Neural cell (in vitro differentiated cells): ENCODE measurements around the gene ASF1B. TPM values are rescaled to one million over a fixed set of nuclear protein-coding genes. Genes with fewer than 3 reads are reported as not detected.

Experiments used
- H2AFZ ChIP-seq: fragments of 200-600, 300-800 bp; sonication (generic), shearing (Covaris generic); 2 replicates; pipeline ENCODE4 v1.6.0; 2014; ENCODE audit warnings: low read depth, mild to moderate bottlenecking, antibody characterized with exemption, low read length, moderate library complexity
- H3F3A ChIP-seq: fragments of 200-600 bp; shearing (Covaris generic); 2 replicates; pipeline ENCODE4 v1.6.1; 2016; ENCODE audit warnings: mild to moderate bottlenecking, moderate library complexity, mixed read lengths, antibody characterized with exemption, low read length; ENCODE audit not compliant: insufficient read depth, poor library complexity, severe bottlenecking
- H3K27ac ChIP-seq: fragments of 200-600, 300-800 bp; sonication (generic), shearing (Covaris generic); 2 replicates; pipeline ENCODE4 v1.5.1; 2014; ENCODE audit warnings: mild to moderate bottlenecking, low read length, moderate library complexity
- H3K27me3 ChIP-seq: fragments of 300-800, 200-600 bp; sonication (generic), shearing (Covaris generic); 2 replicates; pipeline ENCODE4 v1.6.0; 2014; ENCODE audit warnings: mild to moderate bottlenecking, low read depth, low read length, moderate library complexity; ENCODE audit not compliant: insufficient read depth
- H3K36me3 ChIP-seq: fragments of 300-800, 200-600 bp; sonication (generic), shearing (Covaris generic); 2 replicates; pipeline ENCODE4 v1.5.1; 2014; ENCODE audit warnings: mild to moderate bottlenecking, antibody characterized with exemption, low read length, moderate library complexity; ENCODE audit not compliant: insufficient read depth
- H3K4me2 ChIP-seq: fragments of 300-800, 200-600 bp; sonication (generic), shearing (Covaris generic); 2 replicates; pipeline ENCODE4 v1.6.0; 2014; ENCODE audit warnings: mild to moderate bottlenecking, low read length
- H3K4me3 ChIP-seq: fragments of 300-800, 200-600 bp; sonication (generic), shearing (Covaris generic); 2 replicates; pipeline ENCODE4 v1.5.1; 2014; ENCODE audit warnings: mild to moderate bottlenecking, low read length, moderate library complexity
- H3K79me2 ChIP-seq: fragments of 200-600 bp; shearing (Covaris generic); replicated peaks from 2 replicates; pipeline ENCODE4 v1.6.0; 2014; ENCODE audit warnings: mild to moderate bottlenecking, low read length, moderate library complexity; ENCODE audit not compliant: insufficient read depth
- H3K9ac ChIP-seq: fragments of 300-800, 200-600 bp; sonication (generic), shearing (Covaris generic); 2 replicates; pipeline ENCODE4 v1.6.1; 2016; ENCODE audit warnings: mild to moderate bottlenecking, low read length, mixed read lengths
- H3K9me2 ChIP-seq: fragments of 200-600 bp; shearing (Covaris generic); 2 replicates; pipeline ENCODE4 v1.6.1; 2016; ENCODE audit warnings: mild to moderate bottlenecking, low read length, mixed read lengths; ENCODE audit not compliant: insufficient read depth
- H3K9me3 ChIP-seq: fragments of 200-600, 300-800 bp; sonication (generic), shearing (Covaris generic); 2 replicates; pipeline ENCODE4 v1.6.1; 2016; ENCODE audit warnings: mild to moderate bottlenecking, mixed run types, low read length, moderate library complexity, mixed read lengths
- H4K20me1 ChIP-seq: fragments of 200-600 bp; shearing (Covaris generic); 2 replicates; pipeline ENCODE4 v1.6.1; 2016; ENCODE audit warnings: mild to moderate bottlenecking, mixed run types; ENCODE audit not compliant: insufficient read depth
- CTCF ChIP-seq: fragments of 450-650 bp; IDR thresholded peaks from 2 replicates; pipeline ENCODE4 v1.5.1; 2014; ENCODE audit warnings: antibody characterized with exemption, mild to moderate bottlenecking, moderate library complexity; ENCODE audit not compliant: poor library complexity, severe bottlenecking
- EP300 ChIP-seq: fragments of 450-650 bp; conservative IDR thresholded peaks from 2 replicates; pipeline ENCODE4 v1.6.1; 2014; ENCODE audit warnings: antibody characterized with exemption, mild to moderate bottlenecking, moderate library complexity; ENCODE audit not compliant: poor library complexity, severe bottlenecking
- EZH2 ChIP-seq: fragments of 200-600, 300-800 bp; shearing (Covaris generic), sonication (generic); IDR thresholded peaks from 2 replicates; pipeline ENCODE4 v1.6.1; 2014; ENCODE audit warnings: antibody characterized with exemption, low read length, borderline replicate concordance, mild to moderate bottlenecking; ENCODE audit not compliant: insufficient read depth, poor library complexity, severe bottlenecking
- MXI1 ChIP-seq: fragments of 450-650 bp; conservative IDR thresholded peaks from 2 replicates; pipeline ENCODE4 v1.6.1; 2014; ENCODE audit warnings: antibody characterized with exemption, mild to moderate bottlenecking; ENCODE audit not compliant: poor library complexity, severe bottlenecking
- POLR2AphosphoS5 ChIP-seq: IDR thresholded peaks from 2 replicates; pipeline ENCODE4 v1.6.1; 2012
- RAD21 ChIP-seq: fragments of 450-650 bp; conservative IDR thresholded peaks from 2 replicates; pipeline ENCODE4 v1.6.1; 2014; ENCODE audit warnings: antibody characterized with exemption, mild to moderate bottlenecking, moderate library complexity
- REST ChIP-seq: IDR thresholded peaks from 2 replicates; pipeline ENCODE4 v1.6.1; 2012; ENCODE audit warnings: borderline replicate concordance
- SMC3 ChIP-seq: fragments of 450-650 bp; conservative IDR thresholded peaks from 2 replicates; pipeline ENCODE4 v1.6.1; 2014; ENCODE audit warnings: antibody characterized with exemption, mild to moderate bottlenecking, moderate library complexity; ENCODE audit not compliant: poor library complexity
- TAF1 ChIP-seq: IDR thresholded peaks from 2 replicates; pipeline ENCODE4 v1.6.1; 2012; ENCODE audit warnings: low read depth
- polyA plus RNA-seq: library from polyadenylated mRNA; depleted of rRNA; stranded (reverse); fragments of >200 nt; gene quantifications from 2 replicates; pipeline ENCODE4 v1.2.3, GENCODE V29; 2014

The ASF1B gene
- polyA plus RNA-seq, 1 donor from 2014 or later, result 0.32 TPM

GRCh38 chr19:14080887-14081796, 55.2 kb downstream of the ASF1B start:
- H3K9ac ChIP-seq, result peak overlapping the region; percentile 75
- peak overlapping the region; percentile 94 for H2AFZ ChIP-seq
- no peaks in the 10 kb centered on the region for H3K9me3 ChIP-seq
- H3K27me3 ChIP-seq, result no peaks in the 10 kb centered on the region
- H3F3A ChIP-seq, result no peaks in the 10 kb centered on the region
- peak overlapping the region; percentile 61 for H3K27ac ChIP-seq
- TF ChIP-seq EP300, result no peak
- peak; percentile 8 for TF ChIP-seq CTCF
- TF ChIP-seq RAD21, result no peak
- TF ChIP-seq MXI1, result peak; percentile 41
- peak; percentile 62 for TF ChIP-seq REST
- TF ChIP-seq TAF1, result peak; percentile 74
- H3K9me2 ChIP-seq, result no peaks in the 10 kb centered on the region
- peak overlapping the region; percentile 54 for H3K4me2 ChIP-seq
- H3K4me3 ChIP-seq, result peak overlapping the region; percentile 82
- H3K79me2 ChIP-seq, result no peaks in the 10 kb centered on the region
- H4K20me1 ChIP-seq, result no peaks in the 10 kb centered on the region
- no peaks in the 10 kb centered on the region for H3K36me3 ChIP-seq

GRCh38 chr19:14078411-14078810, 58.0 kb downstream of the ASF1B start:
- no peaks in the 10 kb centered on the region for H3F3A ChIP-seq
- no peak overlapping the region for H3K9ac ChIP-seq
- H3K27me3 ChIP-seq, result no peaks in the 10 kb centered on the region
- H3K4me3 ChIP-seq, result no peak overlapping the region
- H3K4me2 ChIP-seq, result no peak overlapping the region
- no peaks in the 10 kb centered on the region for H4K20me1 ChIP-seq
- no peaks in the 10 kb centered on the region for H3K79me2 ChIP-seq
- H3K36me3 ChIP-seq, result no peaks in the 10 kb centered on the region
- no peaks in the 10 kb centered on the region for H3K9me2 ChIP-seq
- H3K9me3 ChIP-seq, result no peaks in the 10 kb centered on the region
- no peak overlapping the region for H2AFZ ChIP-seq
- no peak overlapping the region for H3K27ac ChIP-seq
- TF ChIP-seq SMC3, result no peak
- no peak for TF ChIP-seq POLR2AphosphoS5
- TF ChIP-seq REST, result no peak
- no peak for TF ChIP-seq TAF1
- TF ChIP-seq EZH2, result no peak
- TF ChIP-seq EP300, result no peak
- TF ChIP-seq MXI1, result no peak
- no peak for TF ChIP-seq CTCF
- no peak for TF ChIP-seq RAD21
